DND-41 (cell line): ENCODE results near the gene NBPF15.
"Not testable (repeated sequence)": the region's sequence is repeated elsewhere in the genome, so short reads cannot be mapped to it uniquely, and the experiment has no call there.

Source experiments
- CTCF ChIP-seq: IDR thresholded peaks from 2 replicates; pipeline ENCODE4 v1.5.1; 2012; ENCODE audit warnings: borderline replicate concordance, low read length, moderate library complexity, mild to moderate bottlenecking; ENCODE audit not compliant: poor library complexity, severe bottlenecking; ENCODE audit errors: extremely low read depth
- EZH2 ChIP-seq: IDR thresholded peaks from 3 replicates; pipeline ENCODE4 v1.6.1; 2012; ENCODE audit warnings: borderline replicate concordance, low read depth, mild to moderate bottlenecking, moderate library complexity, low read length, inconsistent platforms; ENCODE audit not compliant: severe bottlenecking

- not testable (repeated sequence) for TF ChIP-seq CTCF, EZH2
These were observed at the start of gene NBPF15 for GRCh38 chr1:144461136-144461759.
